Activated naive CD4-positive, alpha-beta T cell treated with anti-CD3 and anti-CD28 coated beads, Interleukin-2, amount 50 U/mL, for 24 hours (primary cell): Measurements from ENCODE around the gene AGBL5.
A peak's percentile ranks its signal among the peaks of the same experiment; 100 is the strongest.

Experiments used
- H3K27ac Mint-ChIP-seq: one replicate; pipeline ENCODE4 v1.8.0; 2021; ENCODE audit warnings: mild to moderate bottlenecking, mixed read lengths
- H3K27me3 Mint-ChIP-seq: one replicate; pipeline ENCODE4 v1.8.0; 2021; ENCODE audit warnings: mixed read lengths
- H3K36me3 Mint-ChIP-seq: one replicate; pipeline ENCODE4 v1.8.0; 2021; ENCODE audit warnings: mixed read lengths
- H3K4me1 Mint-ChIP-seq: one replicate; pipeline ENCODE4 v1.8.0; 2021; ENCODE audit warnings: mixed read lengths
- H3K4me3 Mint-ChIP-seq: one replicate; pipeline ENCODE4 v1.8.0; 2021; ENCODE audit warnings: mild to moderate bottlenecking, mixed read lengths
- H3K9me3 Mint-ChIP-seq: one replicate; pipeline ENCODE4 v1.8.0; 2021; ENCODE audit warnings: mixed read lengths

Gene AGBL5

DNA sequence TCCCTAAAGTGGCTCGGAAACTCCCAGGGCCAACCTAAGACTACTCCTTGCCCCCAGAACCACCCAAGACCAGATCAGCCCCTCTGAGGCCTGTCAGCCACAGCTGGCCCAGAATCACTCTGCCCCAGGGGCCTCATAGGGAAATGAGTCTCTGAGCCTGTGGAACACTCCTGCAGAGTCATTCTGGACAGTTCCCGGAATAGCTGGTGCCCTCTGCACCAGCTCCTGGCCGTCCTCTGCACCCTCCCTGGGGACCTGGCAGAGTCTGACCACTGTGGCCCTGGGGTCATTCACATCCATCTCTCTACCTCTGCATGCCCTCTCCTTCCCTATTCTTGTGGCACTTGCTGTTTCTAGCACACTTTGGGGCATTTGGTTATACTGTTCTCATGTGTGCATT is 33.3 kb upstream of the AGBL5 start:
- H3K36me3 Mint-ChIP-seq, result no peaks in the 10 kb centered on the region
- no peaks in the 10 kb centered on the region for H3K9me3 Mint-ChIP-seq

DNA sequence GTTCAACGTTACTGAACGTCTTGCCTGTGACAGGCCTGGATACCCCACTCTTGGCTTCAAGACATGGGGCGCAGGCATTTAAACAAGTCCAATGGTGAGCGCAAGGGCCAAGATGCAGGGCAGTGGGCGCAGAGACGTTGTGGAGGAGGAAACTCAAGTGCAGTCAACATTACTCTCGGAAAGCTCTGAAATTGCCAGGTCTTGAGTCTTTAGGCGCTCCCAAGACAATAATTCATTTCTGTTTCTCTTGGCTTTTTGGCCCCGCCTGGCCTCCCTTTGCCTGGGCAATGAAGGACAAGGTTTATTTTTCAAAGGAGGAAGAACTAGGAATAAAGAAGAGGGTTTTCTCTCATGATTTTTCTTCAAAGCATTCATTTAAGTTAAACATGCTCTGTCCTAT is 32.0 kb upstream of the AGBL5 start:
- Mint-ChIP-seq H3K9me3 (no peaks in the 10 kb centered on the region), H3K27me3 (no peaks in the 10 kb centered on the region), H3K4me3 (no peak overlapping the region)

More for the DNA sequence above, 33.3 kb upstream of the AGBL5 start:
- no peaks in the 10 kb centered on the region for H3K27me3 Mint-ChIP-seq
- H3K27ac Mint-ChIP-seq, result no peak overlapping the region
- no peaks in the 10 kb centered on the region for H3K4me1 Mint-ChIP-seq
- no peak overlapping the region for H3K4me3 Mint-ChIP-seq

GRCh38 chr2:27019931-27020855 is 31.3 kb upstream of the AGBL5 start:
- Mint-ChIP-seq H3K27me3 (no peaks in the 10 kb centered on the region), H3K27ac (no peak overlapping the region), H3K9me3 (no peaks in the 10 kb centered on the region), H3K36me3 (no peaks in the 10 kb centered on the region), H3K4me3 (no peak overlapping the region), H3K4me1 (no peaks in the 10 kb centered on the region)

More for the DNA sequence above, 32.0 kb upstream of the AGBL5 start:
- Mint-ChIP-seq H3K36me3 (no peaks in the 10 kb centered on the region), H3K27ac (no peak overlapping the region), H3K4me1 (no peaks in the 10 kb centered on the region)

DNA sequence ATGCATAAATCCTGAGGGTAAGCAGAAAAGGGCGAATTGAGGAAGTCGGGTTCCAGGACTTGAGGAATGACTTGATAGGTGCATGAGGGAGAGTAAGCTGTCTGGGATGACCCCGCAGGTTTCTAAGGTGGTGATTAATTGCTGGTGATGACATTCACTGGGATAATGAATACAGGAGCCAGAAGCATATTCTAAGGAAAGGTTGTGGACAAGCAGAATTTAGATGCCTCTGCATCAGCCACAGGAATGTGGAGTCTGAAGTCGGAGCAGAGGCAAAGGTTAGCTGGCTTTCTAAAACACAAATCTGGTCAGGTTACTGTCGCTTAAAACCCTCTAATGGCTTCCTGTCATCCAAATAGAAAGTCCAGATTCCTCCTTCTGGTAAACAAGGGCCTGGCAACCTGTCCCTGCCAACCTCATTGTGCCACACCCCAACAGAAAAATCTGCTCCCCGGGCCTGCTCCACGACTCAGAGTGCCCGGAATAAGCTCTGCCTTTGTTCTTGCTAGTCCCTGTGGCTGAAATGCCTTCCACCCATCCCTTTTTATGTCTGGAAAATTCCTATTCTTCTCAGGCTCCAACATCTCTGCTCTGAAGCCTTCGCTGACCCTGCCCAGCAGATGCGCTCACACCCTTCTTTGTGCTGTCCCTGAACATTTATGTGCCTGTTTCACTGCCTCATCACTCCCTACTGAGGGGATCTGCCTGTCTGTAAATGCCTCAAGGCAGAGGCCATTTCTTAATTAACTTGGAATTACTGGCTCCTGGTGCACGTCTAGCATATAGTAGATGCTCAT is 30.0 kb upstream of the AGBL5 start:
- Mint-ChIP-seq H3K4me3 (no peak overlapping the region), H3K27ac (no peak overlapping the region), H3K27me3 (no peaks in the 10 kb centered on the region), H3K4me1 (no peaks in the 10 kb centered on the region), H3K36me3 (no peaks in the 10 kb centered on the region), H3K9me3 (no peaks in the 10 kb centered on the region)

DNA sequence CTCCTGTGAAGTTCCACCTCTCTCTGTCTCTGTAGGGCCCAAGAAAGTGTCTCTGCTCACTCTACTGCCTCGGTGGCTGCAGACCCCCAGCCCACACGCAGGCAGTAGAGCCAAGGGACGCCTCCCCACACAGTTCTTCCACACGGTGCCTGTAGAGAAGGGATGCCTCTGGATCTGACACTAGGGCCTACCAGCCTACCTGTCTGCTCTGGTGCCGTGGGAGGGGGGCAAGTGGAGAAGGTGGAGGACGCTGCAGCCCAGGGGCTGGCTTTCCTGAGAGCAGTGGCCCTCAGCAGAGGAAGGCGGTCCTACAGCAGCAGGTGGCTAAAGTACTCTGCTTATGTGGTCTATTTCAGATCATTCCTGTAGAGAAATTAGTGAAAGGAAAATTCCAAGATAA is 27.7 kb upstream of the AGBL5 start:
- Mint-ChIP-seq H3K27me3 (no peaks in the 10 kb centered on the region), H3K36me3 (no peaks in the 10 kb centered on the region), H3K27ac (no peak overlapping the region), H3K4me1 (no peaks in the 10 kb centered on the region), H3K9me3 (no peaks in the 10 kb centered on the region), H3K4me3 (no peak overlapping the region)

- H3K27ac Mint-ChIP-seq, result no peak overlapping the region
- no peaks in the 10 kb centered on the region for H3K9me3 Mint-ChIP-seq
- H3K4me3 Mint-ChIP-seq, result no peak overlapping the region
- H3K27me3 Mint-ChIP-seq, result no peaks in the 10 kb centered on the region
- no peaks in the 10 kb centered on the region for H3K4me1 Mint-ChIP-seq
- H3K36me3 Mint-ChIP-seq, result no peaks in the 10 kb centered on the region
Measured at GRCh38 chr2:27024188-27024587, 27.3 kb upstream of the AGBL5 start.

- H3K27me3 Mint-ChIP-seq, result no peaks in the 10 kb centered on the region
- no peak overlapping the region for H3K27ac Mint-ChIP-seq
- no peak overlapping the region for H3K4me3 Mint-ChIP-seq
- H3K36me3 Mint-ChIP-seq, result no peaks in the 10 kb centered on the region
- no peaks in the 10 kb centered on the region for H3K9me3 Mint-ChIP-seq
- H3K4me1 Mint-ChIP-seq, result peaks cover 3% of the 10 kb centered on the region
Measured at GRCh38 chr2:27024812-27025211, 26.7 kb upstream of the AGBL5 start.

- Mint-ChIP-seq H3K36me3 (no peaks in the 10 kb centered on the region), H3K4me3 (no peak overlapping the region), H3K27ac (no peak overlapping the region)
Measured at GRCh38 chr2:27025281-27025800, 26.1 kb upstream of the AGBL5 start.

GRCh38 chr2:27025861-27026851 is 25.3 kb upstream of the AGBL5 start:
- Mint-ChIP-seq H3K36me3 (no peaks in the 10 kb centered on the region), H3K4me3 (no peak overlapping the region), H3K27me3 (no peaks in the 10 kb centered on the region), H3K27ac (no peak overlapping the region), H3K9me3 (no peaks in the 10 kb centered on the region), H3K4me1 (peaks cover 7% of the 10 kb centered on the region)

More at GRCh38 chr2:27025281-27025800, 26.1 kb upstream of the AGBL5 start:
- H3K27me3 Mint-ChIP-seq, result no peaks in the 10 kb centered on the region
- no peaks in the 10 kb centered on the region for H3K9me3 Mint-ChIP-seq
- peaks cover 5% of the 10 kb centered on the region for H3K4me1 Mint-ChIP-seq

- no peak overlapping the region for H3K27ac Mint-ChIP-seq
- H3K4me3 Mint-ChIP-seq, result no peak overlapping the region
- H3K4me1 Mint-ChIP-seq, result peaks cover 16% of the 10 kb centered on the region
- H3K36me3 Mint-ChIP-seq, result no peaks in the 10 kb centered on the region
- no peaks in the 10 kb centered on the region for H3K27me3 Mint-ChIP-seq
- H3K9me3 Mint-ChIP-seq, result no peaks in the 10 kb centered on the region
Measured at GRCh38 chr2:27027211-27027651, 24.2 kb upstream of the AGBL5 start.

DNA sequence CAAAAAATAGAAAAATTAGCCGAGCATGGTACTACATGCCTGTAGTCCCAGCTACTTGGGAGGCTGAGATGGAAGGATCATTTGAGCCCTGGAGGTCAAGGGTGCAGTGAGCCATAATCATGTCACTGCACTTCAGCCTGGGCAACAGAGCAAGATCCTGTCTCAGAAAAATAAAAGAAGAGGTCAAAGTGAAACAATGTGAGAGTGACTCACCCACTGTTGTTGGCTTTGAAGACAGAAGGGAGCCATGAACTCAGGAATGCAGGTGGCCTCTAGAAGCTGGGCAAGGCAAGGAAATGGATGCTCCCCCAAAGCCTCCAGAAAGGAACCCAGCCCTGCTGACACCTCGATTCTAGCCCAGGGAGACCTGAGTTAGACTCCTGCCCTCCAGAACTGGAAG is 22.4 kb upstream of the AGBL5 start:
- H3K27me3 Mint-ChIP-seq, result no peaks in the 10 kb centered on the region
- no peak overlapping the region for H3K27ac Mint-ChIP-seq
- no peaks in the 10 kb centered on the region for H3K9me3 Mint-ChIP-seq
- H3K4me1 Mint-ChIP-seq, result peaks cover 28% of the 10 kb centered on the region
- H3K36me3 Mint-ChIP-seq, result peaks cover 1% of the 10 kb centered on the region
- no peak overlapping the region for H3K4me3 Mint-ChIP-seq

GRCh38 chr2:27032495-27033252 is 18.8 kb upstream of the AGBL5 start, which contains the start of gene TMEM214:
Gene TMEM214, plus strand, starts transcription at chr2:27032965. Its CDS starts 51 bp downstream, at chr2:27033016.
- H3K36me3 Mint-ChIP-seq, result peaks cover 6% of the 10 kb centered on the region
- peak within 1 kb of the TSS; percentile 91 for H3K27ac Mint-ChIP-seq
- H3K9me3 Mint-ChIP-seq, result no peaks in the 10 kb centered on the region
- peak within 1 kb of the TSS; percentile 93 for H3K4me3 Mint-ChIP-seq
- H3K4me1 Mint-ChIP-seq, result peaks cover 40% of the 10 kb centered on the region
- no peaks in the 10 kb centered on the region for H3K27me3 Mint-ChIP-seq

DNA sequence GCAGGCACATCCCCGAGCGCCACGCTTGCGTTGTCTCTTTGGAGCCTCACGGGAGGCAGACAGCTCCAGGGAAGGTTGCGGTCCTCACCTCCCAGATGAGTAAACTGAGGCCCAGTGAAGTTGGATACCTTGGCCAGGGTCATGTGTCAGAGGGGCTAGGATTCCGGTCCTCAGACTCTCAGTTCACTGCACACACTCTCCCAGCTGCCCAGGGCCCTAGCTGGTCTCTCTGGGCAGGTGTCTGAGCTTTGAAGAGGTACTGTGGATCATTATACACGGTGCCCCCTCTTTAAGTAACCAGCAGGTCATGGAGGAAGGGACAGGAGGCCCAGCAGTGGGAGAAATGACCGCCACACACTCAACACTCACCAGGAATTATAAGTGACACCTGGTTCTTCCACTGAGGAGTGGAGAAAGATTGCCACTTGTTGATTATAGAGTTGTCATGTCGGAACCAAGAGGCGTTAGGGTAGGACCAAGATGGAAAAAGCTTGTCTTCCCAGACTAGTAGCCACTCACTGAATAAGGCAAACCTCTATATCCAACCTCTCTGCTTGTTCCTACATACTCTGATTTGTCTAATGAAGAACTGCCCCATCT is 18.1 kb upstream of the AGBL5 start:
- Mint-ChIP-seq H3K9me3 (no peaks in the 10 kb centered on the region), H3K4me1 (peaks cover 40% of the 10 kb centered on the region)

DNA sequence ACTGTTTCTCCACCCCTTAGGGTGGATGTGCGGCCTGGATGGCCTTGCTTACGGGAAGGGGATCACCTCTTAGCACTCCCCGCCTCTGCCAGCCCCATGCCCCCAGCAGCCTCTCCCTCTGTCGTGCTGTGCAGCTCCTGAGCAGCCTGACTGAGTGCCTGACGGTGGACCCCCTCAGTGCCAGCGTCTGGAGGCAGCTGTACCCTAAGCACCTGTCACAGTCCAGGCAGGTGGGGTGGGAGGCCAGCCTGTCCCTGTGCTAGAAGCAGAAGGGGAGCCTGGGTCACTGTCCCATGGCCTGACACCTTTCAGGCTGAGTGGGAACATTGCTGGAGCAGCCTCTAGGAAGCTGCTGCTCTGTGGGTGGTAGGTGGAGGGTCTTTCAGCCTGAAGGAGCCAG is 13.5 kb upstream of the AGBL5 start:
- Mint-ChIP-seq H3K27me3 (no peaks in the 10 kb centered on the region), H3K27ac (no peak overlapping the region), H3K4me3 (no peak overlapping the region), H3K4me1 (peaks cover 23% of the 10 kb centered on the region), H3K36me3 (peaks cover 13% of the 10 kb centered on the region), H3K9me3 (no peaks in the 10 kb centered on the region)

More for the DNA sequence above, 18.1 kb upstream of the AGBL5 start:
- peak overlapping the region; percentile 68 for H3K27ac Mint-ChIP-seq
- peaks cover 6% of the 10 kb centered on the region for H3K36me3 Mint-ChIP-seq
- no peaks in the 10 kb centered on the region for H3K27me3 Mint-ChIP-seq
- H3K4me3 Mint-ChIP-seq, result peak overlapping the region; percentile 93
